Suprapubic skin (tissue), 4 donors: ENCODE measurements around the gene CFAP46.

ENCODE experiments used
- CTCF ChIP-seq, 2 donors: fragments of 200-600 bp in 1 of 2; fragments of 450-650 bp in 1 of 2; sonication (generic) in 1 of 2; IDR thresholded peaks; one replicate each; pipeline ENCODE4 v1.5.1; 2016 to 2019; ENCODE audit warnings: antibody characterized with exemption in 2 of 2, mild to moderate bottlenecking in 1 of 2, moderate library complexity in 1 of 2
- EP300 ChIP-seq: sonication (generic); formaldehyde crosslinking; IDR thresholded peaks from one replicate; pipeline ENCODE4 v1.6.1; 2017; ENCODE audit warnings: antibody characterized with exemption
- POLR2A ChIP-seq, 2 donors: fragments of 450-650 bp; IDR thresholded peaks; one replicate each; pipeline ENCODE4 v1.6.1; 2017; ENCODE audit warnings: antibody characterized with exemption in 2 of 2, mild to moderate bottlenecking in 2 of 2, moderate library complexity in 2 of 2
- POLR2AphosphoS5 ChIP-seq, 3 donors: sonication (generic); formaldehyde crosslinking; IDR thresholded peaks; one replicate each; pipeline ENCODE4 v1.6.1; 2017; ENCODE audit warnings: antibody characterized with exemption in 3 of 3

- TF ChIP-seq CTCF (IDR thresholded peaks at IDR 0.05) (no peak), POLR2A (IDR thresholded peaks at IDR 0.05) (no peak), POLR2AphosphoS5 (IDR thresholded peaks at IDR 0.05) (no peak), EP300 (no peak)
These were observed 25.9 kb downstream of the CFAP46 start for GRCh38 chr10:132916421-132916841.
